ENCODE measurements around the gene AJUBA. TPM values are rescaled to one million over a fixed set of nuclear protein-coding genes. Genes with fewer than 3 reads are reported as not detected.
"Not testable (repeated sequence)": the region's sequence is repeated elsewhere in the genome, so short reads cannot be mapped to it uniquely, and the experiment has no call there.

Gene AJUBA
- polyA plus RNA-seq (2014; cell fraction: cytosol; rRNA removed), result 2.7 and 3.7 TPM in 2 replicates
- polyA plus RNA-seq (2014; cell fraction: nucleus; rRNA removed), result 3.4 and 4.8 TPM in 2 replicates

DNA sequence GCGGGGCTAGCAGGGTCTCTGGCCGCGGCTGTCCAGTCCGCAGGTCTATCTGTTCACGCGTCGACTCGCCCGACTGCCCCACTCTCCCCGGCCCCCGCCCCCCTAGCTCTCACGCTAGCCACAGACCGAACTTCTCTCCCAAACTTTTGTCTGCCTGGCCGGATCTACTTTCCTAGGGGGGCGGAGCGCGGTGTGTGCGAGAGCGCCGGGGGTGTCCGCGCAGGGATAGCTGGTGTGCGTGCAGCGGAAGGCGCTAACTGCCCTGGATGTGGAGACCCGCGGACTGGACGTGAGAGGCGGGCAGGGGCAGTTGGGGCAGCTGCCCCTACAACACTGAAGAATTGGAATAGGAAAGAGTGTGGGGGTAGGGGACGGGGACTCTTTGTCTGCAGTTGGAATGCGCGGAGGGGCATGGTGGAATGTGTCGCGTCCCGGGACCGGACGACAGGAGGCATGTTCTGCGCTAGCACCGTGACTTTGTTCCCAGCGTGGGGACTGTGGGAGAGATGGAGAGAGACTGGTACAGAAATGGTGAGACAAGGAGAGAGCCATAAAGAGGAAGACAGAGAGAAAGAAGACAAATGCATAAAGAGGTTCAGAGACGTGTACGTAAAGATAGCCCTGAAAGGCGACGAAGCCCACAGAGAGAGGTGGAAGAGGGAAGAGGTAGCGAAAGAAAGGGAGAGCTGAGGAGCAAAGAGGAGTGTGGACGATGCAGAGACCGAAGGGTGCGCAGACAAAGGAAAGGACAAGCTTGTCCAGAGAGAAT lies at the start of gene AJUBA:
AJUBA (minus strand) TSS at position 75 of the 769 bp plus-strand sequence. CDS start 285 bp downstream, outside the sequence.
- DNase-seq (ENCODE audit: low spot score), result peak; percentile 78

DNA sequence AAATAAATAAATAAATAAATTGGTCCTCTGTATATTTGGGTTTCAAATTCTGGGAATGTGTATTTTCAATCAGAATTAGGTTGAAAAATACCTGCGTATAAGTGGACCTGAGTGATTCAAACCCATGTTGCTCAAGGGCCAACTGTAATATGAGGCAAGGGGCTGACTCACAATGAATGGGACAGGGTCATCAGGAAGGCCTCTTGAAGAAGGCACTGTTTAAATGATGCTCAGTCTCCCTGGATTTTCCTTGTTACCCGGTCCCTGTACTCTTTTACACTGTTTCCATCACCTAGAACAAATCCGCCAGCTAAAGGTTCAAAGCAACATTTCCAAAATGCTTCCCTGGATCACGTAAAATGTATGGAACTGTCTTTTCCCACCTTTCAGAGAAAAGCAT lies 48.6 kb upstream of the AJUBA start:
- DNase-seq (ENCODE audit: low spot score), result no peak

DNA sequence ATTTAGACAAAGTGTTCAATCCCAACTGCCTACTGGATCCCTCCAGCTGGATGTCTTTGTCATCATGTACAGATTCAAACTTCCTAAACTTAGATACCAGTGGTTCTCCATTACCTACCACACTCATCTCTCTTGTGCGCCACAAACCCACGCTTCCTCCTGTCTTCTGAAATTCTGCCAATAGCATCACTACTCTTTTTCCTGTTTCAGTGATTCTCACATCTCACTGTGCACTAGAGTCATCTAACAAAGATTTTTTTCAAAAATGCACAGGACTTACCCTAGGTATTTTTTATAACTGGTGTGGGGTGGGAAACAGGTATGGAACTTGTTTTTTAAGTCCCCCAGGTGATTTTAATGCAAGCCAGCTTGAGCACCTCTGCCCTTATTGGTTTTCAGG lies 46.4 kb upstream of the AJUBA start:
- no peak for DNase-seq (ENCODE audit: low spot score)

DNA sequence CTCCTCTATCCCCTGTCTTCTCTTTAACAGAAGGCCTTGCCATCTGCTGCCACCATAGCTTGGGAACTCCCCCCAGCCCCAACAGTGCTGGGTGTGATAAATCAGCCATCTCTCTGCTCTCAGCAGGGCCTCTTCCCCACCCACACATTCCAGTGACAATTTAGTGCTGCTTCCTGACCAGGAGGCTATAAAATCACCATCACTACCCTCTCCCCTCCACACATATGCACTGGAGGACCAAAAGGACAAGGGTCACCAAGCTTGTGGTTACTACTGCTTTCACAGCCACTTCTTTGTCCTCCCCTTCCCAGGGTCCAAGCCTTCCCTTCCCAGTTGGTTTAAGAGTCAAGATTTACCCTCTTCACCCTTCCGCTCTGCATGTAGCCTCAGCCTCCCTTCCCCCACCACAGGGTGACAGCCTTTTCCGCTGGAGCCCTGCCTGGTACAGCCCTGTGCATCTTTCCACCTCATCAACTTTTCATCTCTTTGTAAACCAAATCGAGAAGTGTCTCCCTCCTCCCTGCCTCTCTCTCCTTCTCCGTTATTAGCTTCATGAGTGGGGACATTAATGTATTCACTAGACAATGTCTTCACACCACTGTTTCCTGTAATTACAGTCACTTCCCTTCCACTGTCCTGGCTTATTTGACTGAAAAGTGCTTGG lies 42.9 kb upstream of the AJUBA start:
- DNase-seq (ENCODE audit: low spot score), result peak; percentile 65

DNA sequence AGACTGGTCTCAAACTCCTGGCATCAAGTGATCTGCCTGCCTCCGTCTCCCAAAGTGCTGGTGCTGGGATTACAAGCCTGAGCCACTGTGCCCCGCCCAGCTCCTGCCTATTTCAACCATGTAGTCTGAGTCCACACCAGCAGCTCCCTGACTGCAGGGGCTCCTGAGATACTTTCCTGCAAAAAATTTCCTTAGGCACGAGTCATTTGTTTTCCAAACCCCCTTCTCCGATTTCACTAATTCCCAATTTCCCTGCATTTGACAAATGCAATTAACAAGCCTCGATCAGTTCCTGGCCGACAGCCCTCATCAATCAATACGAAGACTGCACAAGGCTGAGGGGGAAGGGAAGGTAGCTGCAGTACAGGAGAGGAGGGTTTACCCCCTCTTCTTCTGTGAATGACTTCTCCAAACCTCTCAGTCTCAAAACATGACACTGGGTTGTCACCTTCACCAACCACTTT lies 42.3 kb upstream of the AJUBA start:
- peak; percentile 80 for DNase-seq (ENCODE audit: low spot score)

DNA sequence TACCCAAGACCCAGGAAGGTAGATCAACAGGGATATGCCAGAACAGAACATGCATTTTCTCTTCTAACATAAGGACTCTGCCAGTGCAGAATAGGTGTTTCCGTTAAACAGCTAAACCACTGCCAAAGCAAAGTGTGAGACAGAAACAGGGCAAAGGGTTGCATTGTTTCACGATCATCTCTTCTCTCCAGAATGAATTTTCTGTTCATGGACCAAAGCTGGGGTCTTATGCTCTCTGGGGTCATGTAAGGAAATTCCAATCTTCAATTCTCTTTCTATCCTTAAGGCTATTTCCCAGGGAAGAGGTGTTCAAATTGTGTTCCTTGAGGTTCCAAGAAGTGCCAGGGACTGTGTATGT lies 41.4 kb upstream of the AJUBA start:
- no peak for DNase-seq (ENCODE audit: low spot score)

DNA sequence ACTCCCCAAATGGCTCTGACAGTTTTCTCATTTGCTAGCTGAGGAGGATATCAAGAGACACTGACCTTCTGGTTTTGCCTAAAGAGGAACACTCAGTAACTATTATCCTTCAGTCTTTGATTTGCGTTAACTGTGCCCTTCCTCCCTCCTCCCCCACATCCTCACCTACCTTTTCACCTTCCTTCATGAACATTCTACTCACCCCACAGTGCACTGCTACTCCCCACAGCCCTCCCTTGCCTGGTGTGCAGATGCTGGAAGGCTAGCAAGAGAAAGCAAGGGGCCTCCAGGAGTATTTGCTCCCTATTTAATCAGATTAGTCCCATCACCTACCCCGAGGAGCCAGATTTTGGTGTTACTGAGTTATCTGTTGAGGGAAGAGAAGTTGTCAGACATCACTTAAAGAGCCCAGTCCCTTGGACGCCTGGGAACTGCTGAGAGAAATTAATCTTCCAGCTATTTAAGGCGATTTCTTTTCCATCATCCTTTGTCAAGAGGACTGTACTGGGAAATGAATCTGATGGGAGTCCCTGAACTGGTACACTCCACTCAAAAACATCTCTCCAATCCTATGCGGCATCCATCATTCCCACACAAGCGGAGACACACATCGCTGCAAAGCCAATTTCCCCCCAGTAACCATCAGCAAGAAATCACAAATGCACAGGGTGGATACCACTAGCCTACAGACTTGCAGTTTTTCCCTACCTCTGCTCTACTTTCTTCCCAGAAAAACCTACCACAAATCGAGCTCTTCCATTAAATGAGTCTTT lies 40.9 kb upstream of the AJUBA start:
- no peak for DNase-seq (ENCODE audit: low spot score)

DNA sequence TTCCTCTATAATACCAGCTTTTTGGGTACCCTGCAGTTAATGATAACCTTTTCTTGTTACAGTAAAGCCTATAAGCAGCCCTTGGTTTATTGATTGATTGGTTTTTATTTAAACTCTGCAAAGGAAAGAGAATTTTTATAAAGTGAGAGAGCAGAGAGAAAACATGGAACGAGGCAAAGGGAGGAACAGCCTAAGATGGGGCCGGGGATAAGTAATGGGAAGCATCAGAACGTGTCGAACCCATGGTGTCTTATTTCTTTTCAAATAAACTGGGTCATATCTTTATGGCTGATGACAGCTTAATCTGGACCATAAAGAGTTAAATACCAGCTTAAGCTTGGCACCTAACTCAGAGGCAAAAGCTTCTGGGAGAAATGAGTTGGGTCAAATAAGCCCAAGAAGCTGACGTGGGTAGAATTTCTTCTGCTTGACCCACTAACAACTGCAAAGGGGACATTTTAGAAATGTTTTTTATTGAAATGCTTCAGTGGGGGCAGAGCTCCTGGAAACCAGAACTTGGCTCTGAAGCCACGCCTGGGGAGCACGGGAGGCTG lies 39.6 kb upstream of the AJUBA start:
- DNase-seq (ENCODE audit: low spot score), result no peak

DNA sequence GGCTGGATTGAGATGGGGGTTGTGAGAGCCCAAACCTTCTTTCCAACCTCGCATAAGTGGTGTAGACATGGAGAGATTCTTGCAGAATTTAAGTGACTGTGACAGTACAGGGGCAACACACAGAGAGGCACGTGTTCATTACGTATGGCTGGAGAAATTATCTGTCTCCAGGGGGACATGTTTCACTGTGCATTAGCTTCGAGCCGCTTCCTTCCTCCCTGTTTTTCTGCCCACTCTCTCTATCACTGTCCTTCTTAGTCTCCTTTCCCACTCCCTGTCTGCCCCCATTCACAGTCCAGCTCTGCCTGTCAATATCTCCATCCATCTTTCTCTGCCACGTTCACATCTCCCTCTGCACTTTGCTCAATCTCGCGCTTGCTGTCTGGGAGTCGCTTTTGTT lies 39.1 kb upstream of the AJUBA start:
- peak; percentile 41 for DNase-seq (ENCODE audit: low spot score)

DNA sequence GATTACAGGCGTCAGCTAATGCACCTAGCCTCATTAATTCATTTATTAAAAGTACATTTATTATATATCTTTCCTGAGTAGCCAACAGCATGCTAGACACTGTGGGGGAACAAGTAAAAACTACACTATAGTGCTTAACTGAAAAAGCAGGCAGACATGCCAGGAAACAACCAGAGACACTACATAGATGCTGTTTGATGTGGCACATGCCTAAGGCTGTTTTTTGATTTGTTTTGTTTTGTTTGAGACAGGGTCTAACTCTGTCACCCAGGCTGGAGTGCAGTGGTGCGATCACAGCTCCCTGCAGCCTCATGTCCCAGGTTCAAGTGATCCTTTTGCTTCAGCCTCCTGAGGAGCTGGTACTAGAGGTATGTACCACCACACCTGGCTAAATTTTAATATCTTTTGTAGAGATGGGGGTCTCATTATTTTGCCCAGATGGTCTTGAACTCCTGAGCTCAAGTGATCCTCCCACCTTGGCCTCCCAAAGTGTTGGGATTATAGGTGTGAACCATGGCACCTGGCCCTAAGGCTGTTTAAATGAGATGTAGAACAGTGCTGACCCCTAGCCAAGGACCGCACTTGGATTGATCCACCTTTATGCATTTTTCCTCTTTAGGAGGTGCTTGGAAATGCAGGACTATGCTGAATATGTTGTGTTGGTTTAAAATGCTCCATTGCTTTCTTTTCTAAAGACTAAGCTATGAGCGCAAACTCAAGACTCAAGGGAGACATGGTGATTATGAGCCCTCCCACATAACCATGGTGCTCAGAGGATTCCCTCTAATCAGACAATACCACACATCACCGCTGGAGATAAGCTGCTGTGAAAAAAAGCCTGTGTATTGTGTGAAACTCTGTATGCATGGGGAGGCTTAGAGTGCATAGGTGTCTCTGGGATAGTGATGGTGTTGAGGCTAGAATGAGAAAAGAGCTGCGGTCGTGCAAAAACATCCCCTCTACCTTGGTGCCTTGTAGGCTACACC lies 38.1 kb upstream of the AJUBA start:
- no peak for DNase-seq (ENCODE audit: low spot score)

DNA sequence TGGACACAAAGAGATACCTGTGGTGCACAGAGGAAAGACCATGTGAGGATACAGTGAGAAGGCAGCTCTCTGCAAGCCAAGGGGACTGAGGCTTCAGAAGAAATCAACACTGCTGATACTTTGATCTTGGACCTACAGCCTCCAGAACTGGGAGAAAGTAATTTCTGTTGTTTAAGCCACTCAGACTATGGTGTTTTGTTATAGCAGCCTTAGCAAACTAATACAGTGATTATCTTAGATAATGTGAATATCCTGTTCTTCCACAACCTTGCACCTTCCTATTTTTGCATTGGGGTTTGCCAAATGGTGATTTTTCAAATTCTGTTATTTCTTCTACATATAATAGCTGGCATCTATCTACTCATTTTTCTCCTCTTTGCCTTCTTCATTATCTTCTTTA lies 35.8 kb upstream of the AJUBA start:
- no peak for DNase-seq (ENCODE audit: low spot score)

DNA sequence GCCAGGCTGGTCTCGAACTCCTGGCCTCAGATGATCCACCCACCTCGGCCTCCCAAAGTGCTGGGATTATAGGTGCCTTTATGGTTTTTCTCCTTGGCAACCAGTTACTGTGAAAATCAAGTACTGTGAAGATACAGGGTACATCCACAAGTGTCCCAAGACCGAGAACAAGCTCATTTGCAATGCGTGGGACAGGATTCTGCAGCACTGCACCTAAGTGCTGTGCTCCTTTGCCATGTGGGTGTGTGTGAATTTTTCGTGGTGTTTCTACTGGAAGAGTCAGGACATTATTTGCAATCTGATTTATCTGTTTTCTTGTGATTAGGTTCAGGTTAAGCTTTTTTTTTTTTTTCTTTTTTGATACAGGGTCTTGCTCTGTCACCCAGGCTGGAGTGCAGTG lies 34.7 kb upstream of the AJUBA start:
- DNase-seq (ENCODE audit: low spot score), result no peak

DNA sequence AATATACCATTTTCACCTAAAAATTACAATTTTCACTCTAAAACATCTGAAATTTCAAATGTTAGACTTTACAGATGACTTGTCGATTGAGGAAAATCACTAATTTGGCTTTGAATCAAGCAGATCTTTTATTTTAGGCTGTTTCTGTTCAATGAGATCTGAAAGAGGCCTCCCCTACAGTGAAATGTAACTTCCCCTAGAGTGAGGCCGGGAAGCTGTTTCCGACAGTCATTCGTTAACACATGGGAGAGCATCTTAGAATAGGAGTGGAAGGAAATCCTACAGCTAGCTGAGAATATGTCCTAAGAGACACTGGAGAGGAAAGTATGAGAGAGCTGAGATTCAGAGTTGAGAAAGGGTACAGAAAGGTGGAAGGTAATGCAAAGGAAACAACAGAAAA lies 33.3 kb upstream of the AJUBA start:
- no peak for DNase-seq (ENCODE audit: low spot score)

DNA sequence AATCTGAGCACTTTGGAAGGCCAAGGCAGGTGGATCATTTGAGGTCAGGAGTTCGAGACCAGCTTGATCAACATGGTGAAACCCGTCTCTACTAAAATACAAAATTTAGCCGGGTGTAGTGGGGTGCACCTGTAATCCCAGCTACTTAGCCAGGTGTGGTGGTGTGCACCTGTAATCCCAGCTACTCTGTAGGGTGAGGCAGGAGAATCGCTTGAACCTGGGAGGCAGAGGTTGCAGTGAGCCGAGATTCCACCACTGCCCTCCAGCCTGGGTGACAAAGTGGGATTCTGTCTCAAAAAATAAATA lies 31.4 kb upstream of the AJUBA start:
- not testable (repeated sequence) for DNase-seq (ENCODE audit: low spot score)

DNA sequence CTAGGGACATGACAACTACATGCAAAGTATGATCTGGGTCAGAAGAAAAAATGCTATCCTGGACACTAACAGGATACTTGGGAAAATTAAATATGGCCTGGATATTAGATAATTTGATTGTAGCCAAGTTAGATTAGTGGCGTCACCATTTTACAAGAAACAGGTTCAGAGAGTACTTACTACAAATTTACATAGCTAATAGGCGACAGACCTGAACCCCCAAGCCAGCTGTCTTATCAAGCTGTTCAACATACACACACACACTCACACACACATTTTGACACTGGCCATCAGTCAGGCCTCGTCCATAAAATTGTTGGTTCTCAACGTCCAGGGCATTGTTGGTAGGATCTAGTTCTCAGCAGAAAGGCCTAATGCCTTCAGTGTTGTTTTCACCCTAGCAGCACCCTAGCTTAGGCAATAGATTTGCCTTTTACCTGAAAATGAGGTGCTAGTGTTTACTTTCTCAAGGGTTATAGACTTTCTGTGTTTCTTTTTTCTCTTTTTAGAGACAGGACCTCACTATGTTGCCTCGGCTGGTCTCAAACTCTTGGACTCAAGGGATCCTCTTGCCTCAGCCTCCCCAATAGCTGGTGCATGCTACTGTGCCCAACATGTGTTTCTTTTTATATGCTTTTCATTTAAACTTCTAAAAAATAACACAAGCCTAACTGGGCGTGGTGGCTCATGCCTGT lies 30.9 kb upstream of the AJUBA start:
- DNase-seq (ENCODE audit: low spot score), result peak; percentile 85

DNA sequence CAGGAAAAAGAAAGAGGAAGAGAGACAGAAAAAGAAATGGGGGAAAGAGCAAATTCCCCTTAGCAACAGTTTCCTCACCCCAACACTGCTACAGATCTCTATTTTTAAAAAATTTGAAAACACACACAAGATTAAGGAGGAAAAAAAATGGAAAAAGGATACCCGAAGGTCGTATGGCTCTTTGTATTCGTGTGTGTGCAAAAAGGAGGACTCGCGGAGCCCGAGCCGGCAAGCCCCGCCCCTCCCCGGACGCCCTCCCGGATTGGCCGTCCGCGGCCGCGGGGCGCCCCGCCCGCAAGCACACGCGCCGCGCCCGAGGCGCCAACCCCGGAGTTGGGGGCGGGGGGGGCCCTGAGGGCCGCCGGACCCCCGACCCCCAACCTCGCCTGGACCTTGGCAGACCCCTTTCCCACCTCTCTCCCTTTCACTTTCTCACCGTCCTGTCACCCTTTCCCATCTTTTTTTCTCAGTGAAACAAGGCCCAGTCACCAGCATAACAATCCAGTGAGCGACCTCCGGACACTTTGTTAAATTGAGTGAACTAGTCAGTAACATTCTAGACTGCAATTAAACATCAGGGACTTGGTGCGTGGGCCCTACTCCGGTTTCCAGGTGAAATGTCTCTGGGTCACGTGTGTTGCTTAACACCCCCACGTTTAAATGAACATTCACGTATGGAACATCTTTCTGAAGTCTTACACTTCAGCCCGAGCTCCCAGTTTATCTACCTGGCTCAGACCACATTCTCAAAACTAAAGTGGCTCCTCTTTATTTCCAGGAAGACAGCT lies 27.8 kb upstream of the AJUBA start, which contains the start of gene C14orf93:
C14orf93 (minus strand) TSS at position 205 of the 788 bp plus-strand sequence. CDS start 11,120 bp downstream, outside the sequence.
- peak; percentile 68 for DNase-seq (ENCODE audit: low spot score)

DNA sequence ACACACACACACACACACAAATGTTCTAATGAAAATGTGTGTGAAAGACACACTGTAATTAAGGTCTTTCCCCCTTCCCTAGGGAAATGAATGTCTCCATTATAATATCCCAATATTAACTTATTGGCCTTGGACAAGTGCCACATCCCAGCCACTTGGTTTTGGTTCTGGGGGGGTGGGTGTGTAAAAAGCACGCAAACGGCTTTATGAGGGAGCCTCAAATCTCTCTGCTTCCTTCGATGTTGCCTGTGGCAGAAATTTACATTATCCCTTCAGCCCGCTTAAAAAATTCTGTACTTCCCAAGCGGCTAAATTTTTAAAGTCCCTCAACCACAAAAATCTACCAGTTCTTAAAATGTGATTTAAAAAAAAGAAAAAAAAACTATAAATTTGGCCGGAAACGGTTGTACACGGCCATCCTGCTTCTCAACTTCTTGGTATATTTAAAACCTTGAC lies 27.2 kb upstream of the AJUBA start:
- DNase-seq (ENCODE audit: low spot score), result no peak

DNA sequence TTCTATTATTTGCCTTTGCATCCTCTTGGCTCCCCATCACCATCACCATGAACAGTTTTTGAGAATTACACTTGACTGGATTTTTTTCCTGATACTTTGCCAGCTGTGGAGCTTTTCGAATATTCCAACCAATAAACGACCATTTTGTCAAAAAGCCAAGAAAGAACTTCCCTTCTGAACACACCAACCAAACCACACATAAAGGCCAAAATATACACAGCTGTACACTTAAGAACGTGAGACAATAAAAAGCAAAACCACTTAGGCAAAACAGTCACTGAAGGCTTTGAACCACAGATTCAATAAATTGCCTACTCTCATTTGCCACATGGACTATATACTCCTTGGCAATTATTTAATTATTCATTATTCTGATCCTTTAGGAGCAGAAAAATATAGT lies 26.5 kb upstream of the AJUBA start:
- DNase-seq (ENCODE audit: low spot score), result no peak

All from SK-N-DZ (cell line).